Midbrain (tissue), 1 donor: ENCODE measurements around the gene PRODH2.
"Not testable (repeated sequence)": the region's sequence is repeated elsewhere in the genome, so short reads cannot be mapped to it uniquely, and the experiment has no call there.

Experiments used
- DNase-seq: peaks from one replicate; lab custom pipeline; 2025; lab: John Stamatoyannopoulos, UW

The PRODH2 gene

DNA sequence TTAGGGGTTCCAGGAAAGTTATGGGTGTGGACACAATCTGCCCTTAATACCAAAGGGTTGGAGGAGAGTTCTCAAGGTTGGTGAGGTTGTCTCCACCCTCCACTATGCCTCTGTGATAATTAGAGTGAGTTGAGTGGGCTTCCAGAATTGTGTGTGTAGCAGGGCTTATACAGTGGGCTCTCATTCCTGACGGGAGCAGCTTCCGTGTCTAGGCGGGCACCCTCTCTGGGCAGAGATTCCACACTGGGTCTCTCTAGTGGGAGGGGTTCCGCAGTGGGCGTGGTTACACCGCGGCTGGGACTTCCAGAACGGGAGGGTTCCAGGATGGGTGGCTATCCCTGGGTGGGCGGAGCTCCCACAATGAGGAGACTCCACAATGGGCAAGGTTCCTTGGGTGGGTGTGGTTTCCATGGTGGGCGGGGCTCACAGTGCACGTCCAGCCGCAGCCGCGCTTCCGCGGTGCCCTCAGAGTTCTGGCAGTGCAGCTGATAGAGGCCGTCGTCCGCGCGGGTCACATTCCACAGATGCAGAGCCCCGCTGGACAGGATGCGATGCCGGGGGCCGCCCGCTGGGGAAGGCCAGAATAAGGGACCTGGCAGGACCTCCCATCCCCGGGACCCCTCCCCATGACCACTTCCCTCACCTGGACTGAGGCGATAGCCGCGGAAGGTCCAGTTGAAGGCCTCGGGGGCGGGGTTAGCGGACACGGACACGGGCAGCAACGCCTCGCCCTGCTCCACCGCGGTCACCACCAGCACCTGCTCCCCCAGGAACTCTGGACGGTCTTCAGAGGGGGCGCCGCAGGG, 31.2 kb upstream of the PRODH2 start:
- DNase-seq, result no peak

DNA sequence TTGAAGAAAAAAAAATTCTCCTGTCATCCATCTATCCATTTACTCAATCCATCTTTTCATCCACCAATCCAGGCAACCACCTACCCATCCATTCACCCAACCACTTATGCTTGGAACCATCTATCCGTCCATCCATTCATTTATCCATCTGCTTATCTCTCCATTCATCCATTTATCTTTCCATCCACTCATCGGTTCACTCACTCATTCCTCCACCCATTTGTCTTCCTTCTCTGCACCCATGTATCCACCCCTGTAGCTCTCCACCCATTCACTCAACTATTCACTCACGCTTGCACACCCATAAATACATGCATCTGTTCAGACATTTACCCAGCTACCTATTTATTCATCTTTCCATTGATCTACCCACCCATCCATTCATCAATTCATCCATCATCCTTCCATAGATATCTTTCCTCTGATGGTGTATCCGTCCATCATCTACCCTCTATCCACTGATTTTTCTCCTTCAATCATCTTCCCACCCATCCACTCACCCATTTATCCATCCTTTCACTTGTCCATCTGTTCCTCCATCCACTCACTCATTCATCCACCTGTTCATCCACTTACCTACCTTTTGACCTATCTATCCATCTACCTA, 30.1 kb upstream of the PRODH2 start:
- DNase-seq, result no peak

DNA sequence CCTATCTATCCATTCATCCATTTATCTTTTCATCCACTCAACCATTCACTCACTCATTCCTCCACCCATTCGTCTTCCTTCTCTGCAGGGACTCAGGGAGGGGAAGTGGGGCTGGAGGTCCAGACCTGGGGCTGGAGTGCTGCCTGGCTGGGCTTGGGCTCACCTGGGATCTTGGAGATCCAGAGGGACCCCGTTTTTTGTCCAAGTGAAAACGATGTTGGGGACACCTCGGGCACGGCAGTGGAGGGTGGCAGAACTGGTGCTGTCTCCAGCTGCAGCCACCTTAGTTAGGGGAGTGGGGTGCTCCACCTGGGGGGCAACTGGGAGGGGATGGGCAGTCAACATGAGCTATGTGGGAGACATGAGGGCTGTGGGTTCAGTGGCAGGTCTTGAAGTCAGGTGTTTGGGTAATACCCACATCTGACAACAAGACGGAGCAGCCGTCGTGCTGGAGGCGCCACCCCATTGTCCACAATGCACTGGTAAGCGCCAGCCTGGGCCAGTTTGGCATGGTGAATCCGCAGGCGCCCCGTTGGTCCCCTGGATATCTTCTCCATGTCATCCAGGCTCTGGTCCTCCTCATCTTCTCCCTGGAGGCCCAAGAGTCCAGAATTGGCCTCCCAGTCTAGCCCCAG, 29.4 kb upstream of the PRODH2 start:
- no peak for DNase-seq

DNA sequence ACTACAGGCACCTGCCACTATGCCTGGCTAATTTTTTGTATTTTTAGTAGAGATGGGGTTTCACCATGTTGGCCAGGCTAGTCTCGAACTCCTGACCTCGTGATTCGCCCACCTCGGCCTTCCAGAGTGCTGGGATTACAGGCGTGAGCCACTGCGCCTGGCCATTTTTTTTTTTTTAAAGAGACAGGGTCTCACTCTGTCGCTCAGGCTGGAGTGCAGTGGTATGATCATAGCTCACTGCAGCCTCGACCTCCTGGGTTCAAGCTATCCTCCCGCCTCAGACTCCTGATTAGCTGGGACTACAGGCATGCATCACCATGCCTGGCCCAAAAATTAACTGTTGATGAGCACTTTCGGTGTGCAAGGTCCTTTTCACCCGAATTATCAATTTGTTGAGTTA, 23.5 kb upstream of the PRODH2 start:
- not testable (repeated sequence) for DNase-seq

DNA sequence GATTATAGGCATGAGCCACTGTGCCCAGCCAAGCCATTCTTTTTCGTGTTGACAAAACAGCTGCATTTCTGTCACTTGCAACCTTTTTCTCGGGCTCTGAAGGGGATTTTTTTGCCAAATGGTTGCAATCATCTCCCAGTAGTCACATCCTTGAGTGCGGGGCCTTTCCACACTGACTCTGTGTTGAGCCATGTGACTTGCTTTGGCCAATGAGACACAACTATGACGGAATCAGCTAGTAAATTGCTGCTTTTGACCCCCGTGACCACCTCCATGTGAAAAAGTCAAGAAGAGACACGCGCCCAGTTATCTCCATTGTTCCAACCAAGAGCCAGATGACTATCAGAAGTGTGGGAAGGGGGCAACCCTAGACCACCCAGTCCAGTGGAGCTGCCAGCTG, 21.3 kb upstream of the PRODH2 start:
- DNase-seq, result no peak

DNA sequence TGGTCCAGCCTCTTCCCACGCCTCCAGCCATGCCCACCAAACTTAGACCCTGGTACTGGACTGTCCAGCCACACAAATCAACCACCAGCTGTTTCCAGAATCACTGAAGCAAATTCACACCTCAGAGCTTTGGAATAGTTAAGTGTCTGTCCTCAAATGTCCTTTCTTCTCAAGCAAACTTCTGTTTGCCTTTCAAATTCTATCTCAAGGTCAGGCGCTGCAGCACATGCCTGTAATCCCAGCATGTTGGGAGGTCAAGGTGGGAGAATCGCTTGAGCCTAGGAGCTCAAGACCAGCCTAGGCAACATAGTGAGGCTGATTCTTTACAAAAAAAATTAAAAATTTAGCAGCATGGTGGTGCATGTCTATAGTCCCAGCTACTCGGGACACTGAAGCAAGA, 19.4 kb upstream of the PRODH2 start:
- no peak for DNase-seq

DNA sequence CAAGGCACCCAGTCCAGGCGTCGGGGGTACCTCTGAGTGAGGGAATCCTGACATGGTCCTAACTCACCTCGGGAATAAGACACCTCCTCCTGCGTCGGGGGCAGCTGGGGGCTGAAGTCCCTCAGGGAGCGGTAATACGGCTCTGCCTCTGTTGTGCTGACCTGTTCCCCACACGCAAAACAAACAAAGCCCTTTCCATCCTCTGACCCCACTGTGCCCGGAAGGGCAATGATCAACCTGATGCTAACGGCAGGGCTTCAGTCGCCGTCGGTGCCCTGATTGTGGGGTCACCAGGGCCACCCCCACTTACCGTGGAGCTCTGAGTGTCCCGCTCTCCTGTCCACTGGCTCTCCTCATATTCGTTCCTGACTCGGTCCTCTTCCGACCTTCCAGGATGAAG, 18.3 kb upstream of the PRODH2 start:
- DNase-seq, result no peak

DNA sequence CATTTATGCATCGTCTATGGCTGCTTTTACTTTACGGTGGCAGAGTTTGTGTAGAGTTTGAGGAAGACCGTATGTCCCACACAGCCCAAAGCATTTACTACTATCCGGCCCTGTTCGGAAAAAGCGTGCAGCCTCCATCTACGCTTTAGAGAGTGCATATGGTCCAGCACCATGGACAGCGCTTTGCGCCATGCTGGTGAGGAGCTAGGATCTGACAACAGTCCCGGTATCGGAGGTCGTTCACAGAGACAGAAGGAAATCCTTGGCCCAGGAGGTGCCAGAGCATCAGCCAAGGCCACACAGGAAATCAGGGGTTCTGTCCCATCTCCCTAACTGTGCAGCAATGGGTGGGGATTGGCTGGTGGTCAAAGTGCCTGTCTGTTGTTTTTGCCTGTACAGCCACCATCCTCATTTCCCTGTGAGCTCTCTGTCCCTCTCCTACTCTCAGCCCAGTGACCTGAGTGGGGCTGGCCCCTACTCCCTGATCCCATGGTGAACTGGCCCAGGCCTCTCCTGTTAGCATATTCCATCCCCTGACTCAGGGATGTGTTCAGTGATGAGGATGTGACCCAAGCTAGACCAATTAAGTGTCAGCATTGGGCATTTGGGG, 16.2 kb upstream of the PRODH2 start:
- peak; percentile 60 for DNase-seq

DNA sequence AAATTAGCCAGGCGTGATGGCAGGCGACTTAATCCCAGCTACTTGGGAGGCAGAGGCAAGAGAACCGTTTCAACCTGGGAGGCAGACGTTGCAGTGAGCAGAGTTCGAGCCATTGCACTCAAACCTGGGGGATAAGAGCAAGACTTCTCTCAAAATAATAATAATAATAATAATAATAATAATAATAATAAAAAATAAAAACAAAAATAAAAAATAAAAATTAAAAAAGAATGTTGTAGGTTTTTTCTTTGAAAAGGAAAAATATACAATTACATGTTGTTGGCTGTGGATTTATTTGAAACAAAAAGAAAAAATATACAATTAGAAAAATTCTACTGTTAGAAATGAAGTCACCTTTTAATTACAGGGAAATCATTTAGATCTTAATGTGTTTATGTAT, 11.5 kb upstream of the PRODH2 start:
- DNase-seq, result no peak

DNA sequence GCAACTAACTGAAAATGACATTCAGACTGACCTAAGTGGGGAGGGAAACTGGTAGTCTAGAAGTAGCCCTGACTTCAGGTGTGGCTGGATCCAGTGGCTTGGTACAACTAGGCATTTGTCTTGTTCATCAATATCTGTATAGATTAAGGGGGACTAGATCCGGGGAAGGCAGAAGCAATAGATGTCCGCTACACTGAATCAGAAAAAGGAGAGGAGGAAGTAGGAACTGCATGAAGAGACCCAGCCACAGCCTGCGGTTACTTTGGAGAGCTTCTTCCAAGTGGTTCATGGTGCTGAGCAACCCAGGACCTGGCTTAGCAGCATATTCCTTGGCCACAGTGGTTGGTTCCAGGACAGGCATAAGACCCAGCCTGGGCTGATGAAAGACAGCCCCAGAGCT, 9.9 kb upstream of the PRODH2 start:
- DNase-seq, result no peak

DNA sequence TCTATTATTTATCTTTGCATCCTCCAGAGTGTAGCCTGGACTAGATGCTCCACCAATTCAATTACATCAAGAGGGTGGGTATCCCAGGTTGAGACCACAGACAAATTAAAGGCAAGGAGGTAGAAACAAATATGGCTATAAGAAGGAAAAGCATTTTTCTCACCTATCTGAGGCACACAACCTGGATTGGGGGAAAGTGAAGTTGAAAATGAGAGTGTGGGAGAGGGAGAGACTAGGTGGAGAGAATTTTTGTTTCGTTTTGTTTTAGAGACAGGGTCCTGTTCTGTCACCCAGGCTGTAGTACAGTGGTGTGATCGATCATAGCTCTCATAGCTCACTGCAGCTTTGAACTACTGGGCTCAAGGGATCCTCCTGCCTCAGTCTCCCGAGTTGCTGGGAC, 5.8 kb upstream of the PRODH2 start:
- DNase-seq, result no peak

DNA sequence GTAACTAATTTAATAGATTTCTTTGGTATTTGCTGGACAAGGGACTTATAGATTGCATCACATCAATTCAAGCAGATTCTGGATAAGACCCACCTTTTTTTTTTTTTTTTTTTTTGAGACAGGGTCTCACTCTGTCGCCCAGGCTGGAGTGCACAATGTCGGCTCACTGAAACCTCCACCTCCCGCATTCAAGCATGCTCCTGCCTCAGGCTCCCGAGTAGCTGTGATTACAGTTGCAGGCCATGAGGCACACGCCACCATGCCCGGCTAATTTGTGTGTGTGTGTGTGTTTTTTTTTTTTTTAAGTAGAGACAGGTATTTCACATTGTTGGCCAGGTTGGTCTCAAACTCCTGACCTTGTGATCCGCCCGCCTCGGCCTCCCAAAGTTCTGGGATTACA, 4.2 kb upstream of the PRODH2 start:
- no peak for DNase-seq

DNA sequence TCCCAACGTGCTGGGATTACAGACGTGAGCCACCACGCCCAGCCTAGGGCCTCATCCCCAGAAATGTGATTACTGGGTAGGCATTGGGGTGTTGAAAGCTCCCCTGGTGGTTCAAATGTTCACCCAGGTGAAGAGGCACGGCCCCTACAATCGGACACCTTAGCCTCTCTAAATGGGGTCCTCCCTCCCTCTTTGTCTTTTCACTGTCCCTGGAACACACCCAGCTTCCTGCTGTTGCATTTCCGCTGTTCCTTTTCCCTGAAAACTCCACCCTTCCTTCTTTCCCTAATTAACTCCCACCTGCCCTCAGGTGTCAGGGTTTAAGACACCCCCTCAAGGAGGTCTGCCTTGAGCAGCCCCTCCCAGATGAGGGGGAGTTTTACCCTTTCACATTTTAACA, 3.6 kb upstream of the PRODH2 start:
- no peak for DNase-seq

DNA sequence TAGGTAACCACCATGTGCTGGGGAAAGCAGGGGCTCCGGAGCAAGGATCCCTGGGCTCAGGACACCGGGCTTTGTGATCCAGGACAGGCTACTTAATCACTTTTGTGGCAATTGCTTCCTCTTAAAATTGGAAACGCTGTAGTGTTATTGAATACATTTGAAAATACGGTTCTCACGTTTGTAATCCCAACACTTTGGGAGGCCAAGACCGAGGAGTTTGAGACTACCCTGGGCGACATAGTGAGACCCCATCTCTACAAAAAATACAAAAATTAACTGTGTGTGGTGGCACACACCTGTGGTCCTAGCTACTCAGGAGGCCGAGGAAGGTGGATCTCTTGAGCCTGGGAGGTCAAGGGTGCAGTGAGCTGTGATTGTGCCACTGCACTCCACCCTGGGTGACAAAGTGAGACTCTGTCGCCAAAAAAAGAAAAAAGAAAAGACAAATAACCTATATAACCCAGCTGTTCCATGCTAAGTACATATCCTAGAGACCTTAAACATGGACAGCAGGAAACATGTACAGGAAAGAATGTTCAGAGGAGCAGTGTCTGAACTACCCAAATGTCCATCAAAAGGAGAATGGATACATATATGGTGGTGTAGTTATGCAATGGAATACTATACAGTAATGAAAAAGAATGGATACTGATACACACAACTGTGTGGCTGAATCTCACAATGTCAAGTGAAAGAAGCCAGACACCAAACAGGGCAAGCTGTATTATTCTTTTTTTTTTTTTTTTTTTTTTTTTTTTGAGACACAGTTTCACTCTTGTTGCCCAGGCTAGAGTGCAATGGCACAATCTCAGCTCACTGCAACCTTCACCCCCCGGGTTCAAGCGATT, 622 bp upstream of the PRODH2 start:
- no peak for DNase-seq

DNA sequence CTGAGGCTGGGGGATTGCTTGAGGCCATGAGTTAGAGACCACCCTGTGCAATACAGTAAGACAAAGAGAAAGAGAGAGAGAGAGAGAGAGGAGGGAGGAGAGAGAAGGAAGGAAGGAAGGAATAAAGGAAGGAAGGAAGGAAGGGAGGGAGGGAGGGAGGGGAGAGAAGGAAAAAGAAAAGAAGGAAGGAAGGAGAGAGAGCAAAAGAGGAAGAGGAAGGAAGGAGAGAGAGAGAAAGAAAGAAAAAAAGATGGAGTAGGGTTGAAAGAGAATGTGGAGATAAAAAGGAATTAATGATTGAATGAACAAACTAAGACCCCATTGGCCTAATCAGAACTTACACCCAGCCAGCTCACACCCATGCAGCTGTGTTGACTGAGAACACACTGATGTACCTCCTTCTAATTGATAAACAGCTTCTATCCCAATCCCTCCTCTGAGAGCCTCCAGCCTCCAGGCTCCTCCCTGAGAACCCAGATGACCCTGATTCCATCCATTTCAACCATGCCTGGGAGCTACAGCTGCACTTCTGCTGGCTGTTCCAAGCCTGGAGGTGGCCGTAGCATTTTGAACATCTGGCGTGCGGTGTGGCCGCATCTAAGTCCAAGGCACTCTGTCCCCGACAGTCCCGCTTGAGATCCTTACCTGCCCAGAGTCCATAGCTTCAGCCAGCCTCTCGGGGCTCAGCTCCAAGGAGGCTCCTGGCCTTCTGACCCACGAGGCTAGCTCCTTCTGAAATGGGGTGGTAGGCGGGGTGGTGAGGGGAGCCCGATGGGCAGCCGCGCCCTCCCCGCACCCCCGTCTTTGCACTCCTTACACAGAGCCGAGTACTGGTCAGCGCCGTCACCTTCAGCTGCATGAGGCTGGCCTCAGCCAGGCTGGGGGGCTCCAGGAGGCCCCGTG, 1.1 kb downstream of the PRODH2 start:
- DNase-seq, result no peak

DNA sequence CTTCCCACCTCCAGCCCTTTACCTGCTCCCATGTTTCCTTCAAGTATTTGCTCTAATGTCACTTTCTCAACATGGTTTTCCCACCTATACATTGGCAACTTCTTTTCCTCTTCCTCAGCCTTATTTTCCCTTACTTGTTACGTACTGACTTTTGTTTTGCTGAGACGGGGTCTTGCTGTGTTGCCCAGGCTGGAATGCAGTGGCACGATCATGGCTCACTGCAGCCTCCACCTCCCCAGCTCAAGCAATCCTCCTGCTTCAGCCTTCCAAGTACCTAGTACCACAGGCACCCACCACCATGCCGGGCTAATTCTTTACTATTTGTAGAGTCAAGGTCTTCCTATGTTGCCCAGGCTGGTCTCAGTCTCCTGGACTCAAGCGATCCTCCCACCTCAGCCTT, 5.0 kb downstream of the PRODH2 start:
- DNase-seq, result no peak

DNA sequence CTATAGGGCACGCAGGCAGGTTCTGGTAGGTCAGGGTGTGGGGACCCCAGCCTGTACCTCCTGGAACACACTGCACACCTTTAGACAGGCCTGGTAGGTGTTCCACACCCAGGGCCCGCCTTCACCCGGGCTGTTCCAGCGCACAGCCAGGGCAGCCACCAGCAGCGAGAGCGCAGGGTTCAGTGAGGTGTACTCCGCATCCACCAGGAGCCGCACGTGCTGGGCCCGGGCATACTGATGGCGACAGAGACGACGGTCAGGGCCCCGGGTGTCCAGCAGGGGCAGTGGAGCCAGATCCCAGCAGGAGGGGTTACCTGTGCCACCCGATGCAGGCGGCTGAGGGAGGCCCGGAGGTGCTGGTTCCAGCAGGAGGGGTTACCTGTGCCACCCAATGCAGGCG, 6.0 kb downstream of the PRODH2 start:
- no peak for DNase-seq

DNA sequence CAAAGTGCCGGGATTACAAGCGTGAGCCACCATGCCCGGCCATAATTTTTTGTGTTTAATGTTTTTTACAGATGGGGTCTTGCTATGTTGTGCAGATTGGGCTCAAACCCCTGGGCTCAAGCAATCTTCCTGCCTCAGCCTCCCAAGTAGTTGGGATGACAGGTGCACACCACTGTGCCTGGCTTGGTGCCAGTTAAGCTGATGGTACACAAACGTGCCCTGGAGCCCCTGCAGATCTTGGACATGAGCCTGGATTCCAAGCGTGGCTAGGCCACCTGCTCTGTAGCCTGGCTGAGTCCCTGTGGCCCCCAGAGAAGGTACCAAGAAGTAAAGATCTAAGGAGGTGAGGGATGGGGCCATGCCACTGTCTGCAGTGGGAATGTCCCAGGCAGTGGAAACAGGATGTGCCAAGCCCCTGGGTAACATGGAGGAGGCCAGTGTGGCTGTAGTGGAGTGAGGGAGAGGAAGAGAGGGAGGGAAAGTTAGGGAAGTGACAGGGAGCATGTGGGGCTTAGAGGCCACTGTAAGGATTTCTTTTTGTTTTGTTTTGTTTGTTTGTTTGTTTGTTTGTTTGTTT, 7.0 kb downstream of the PRODH2 start:
- no peak for DNase-seq

DNA sequence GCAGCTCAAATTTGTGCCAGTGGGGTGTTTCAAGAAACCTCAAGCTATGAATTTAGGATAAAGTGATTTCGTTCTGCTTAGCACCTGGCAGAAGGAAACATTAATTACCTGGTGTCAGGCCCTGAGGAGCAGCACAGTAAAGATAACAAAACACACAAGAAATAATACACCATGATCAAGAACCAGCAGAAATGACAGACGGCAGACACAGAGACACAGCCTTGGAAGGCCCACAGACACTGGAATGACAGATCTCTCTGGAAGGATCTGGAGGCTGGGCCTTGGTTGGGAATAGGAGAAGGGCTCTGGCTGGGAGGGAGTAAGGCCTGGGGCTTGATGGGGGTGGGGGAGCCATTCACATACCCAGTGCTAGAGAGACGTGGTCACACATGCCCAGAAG, 10.8 kb downstream of the PRODH2 start:
- no peak for DNase-seq

DNA sequence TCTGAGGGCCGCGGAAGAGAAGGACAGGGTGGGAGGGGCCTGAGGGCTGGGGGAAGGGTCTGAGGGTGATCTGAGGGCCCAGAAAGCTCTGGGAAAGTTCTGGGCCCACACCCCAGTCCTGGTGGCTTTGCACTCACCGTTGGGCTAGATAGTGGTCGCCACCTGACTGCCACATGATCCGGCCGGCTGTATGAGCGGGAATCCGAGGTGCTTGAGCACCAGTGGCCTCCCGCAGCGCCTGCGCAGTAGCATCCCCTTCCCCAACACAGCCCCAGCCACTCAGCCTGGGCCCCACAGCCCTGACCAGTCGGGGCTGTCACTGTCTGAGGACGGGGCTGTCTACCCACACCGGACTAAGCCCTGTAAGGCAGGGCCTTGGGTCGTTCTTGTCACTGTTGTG, 15.0 kb downstream of the PRODH2 start:
- peak; percentile 23 for DNase-seq
